GM12872 (cell line): ENCODE data around the gene SLC35B3.

ENCODE experiments used
- TF ChIP-seq, protein P1 (sequence below): IDR thresholded peaks from 3 replicates; pipeline ENCODE4 v1.5.1; 2011; ENCODE audit warnings: low read depth, mild to moderate bottlenecking, low read length, moderate library complexity; ENCODE audit not compliant: insufficient read depth

The SLC35B3 gene

DNA sequence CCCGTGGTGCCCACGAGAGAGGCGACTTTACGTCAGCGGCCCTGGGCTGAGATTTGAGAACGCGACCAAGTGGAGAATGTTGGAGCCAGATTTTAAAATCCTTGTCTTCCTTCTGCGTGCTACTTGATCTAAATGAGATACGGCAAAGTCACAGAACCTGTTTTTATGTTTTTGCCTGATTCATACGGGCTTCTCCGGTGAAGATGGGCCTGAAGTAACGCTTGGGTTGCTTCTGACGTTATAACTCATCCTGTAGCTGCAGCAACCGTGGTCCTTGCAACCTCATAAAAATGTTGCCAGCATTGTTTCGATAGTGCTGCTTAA, 462 bp upstream of the SLC35B3 start:
- TF ChIP-seq, protein P1, sequence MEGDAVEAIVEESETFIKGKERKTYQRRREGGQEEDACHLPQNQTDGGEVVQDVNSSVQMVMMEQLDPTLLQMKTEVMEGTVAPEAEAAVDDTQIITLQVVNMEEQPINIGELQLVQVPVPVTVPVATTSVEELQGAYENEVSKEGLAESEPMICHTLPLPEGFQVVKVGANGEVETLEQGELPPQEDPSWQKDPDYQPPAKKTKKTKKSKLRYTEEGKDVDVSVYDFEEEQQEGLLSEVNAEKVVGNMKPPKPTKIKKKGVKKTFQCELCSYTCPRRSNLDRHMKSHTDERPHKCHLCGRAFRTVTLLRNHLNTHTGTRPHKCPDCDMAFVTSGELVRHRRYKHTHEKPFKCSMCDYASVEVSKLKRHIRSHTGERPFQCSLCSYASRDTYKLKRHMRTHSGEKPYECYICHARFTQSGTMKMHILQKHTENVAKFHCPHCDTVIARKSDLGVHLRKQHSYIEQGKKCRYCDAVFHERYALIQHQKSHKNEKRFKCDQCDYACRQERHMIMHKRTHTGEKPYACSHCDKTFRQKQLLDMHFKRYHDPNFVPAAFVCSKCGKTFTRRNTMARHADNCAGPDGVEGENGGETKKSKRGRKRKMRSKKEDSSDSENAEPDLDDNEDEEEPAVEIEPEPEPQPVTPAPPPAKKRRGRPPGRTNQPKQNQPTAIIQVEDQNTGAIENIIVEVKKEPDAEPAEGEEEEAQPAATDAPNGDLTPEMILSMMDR, result no peak

DNA sequence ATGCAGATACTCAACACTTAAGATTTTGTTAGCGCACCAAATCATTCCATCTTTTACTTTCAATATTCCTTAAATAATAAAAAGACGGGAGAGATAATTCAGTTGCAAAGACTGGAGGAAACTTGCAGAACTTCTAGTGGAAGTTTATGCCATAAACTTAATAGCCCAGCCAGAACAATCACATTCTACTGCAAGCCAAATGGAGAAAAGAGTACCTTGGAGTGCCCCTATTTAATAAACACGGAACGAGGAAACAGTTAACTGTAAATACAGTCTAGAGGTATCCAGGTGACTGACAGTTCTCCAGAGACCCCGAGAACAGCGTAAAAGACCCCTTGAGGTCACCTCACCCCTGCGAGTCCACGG, 635 bp downstream of the SLC35B3 start:
- TF ChIP-seq, protein P1, result no peak

DNA sequence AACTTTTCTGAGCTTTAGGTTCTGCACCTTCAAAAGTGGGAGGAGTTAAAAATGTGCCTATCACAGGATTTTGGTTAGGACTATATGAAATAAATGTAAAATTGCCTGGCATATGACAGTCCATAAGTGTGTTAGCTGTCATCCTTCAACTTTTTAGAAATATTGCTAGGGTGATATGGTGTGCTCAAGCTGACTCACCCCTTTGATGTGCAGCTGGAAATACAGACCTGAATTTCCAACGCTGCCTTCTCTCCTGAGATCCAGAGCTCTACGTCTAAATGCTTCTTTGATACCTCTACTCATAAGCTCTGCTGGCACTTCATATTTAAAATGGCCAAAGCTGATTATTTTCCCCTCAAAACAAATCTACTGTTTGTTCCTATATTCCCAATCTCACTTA, 2.7 kb downstream of the SLC35B3 start:
- TF ChIP-seq, protein P1, result no peak

DNA sequence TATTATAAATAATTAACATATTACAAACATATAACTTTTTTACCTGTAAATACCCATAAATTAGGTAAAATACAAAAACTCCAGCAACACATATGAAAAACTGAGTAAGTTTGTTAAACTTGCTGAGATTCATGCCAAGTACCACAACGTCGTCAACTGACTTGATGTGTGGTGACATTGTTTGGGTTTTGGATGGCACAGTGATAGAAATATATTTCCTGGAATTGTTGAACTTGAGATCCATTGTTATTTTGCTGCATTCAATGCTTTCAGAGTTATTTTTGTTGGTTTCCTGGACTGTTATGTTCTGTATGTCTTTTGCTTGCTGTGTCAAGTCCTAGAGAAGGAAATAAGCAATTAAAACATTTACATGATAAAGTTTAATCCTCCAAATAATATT, 5.5 kb downstream of the SLC35B3 start:
- TF ChIP-seq, protein P1, result no peak

DNA sequence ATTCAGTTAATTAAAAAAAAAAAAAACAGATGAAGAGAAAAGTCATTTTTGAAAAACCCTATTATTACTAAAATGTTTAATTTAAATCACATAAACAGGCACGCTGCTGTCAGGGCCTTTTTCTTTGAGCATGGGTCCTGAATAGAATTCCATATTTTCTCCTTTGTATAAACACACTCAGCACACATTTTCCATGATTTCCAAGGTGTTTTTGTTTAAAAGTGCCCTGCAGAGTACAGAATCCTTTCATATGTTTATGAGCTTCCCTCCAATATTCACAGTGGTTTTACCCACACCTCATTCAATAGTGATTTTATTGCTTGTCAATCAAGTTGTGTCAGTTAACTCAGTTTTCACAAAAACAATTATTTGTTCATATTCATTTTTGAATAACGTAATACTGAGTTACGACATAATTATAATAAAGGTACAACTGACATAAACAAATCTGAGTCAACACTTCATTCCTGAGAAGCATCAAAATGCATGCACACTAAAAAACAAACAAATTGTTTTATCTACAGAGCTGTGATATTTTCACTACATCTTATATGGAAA, 15.2 kb downstream of the SLC35B3 start:
- TF ChIP-seq, protein P1, result no peak

DNA sequence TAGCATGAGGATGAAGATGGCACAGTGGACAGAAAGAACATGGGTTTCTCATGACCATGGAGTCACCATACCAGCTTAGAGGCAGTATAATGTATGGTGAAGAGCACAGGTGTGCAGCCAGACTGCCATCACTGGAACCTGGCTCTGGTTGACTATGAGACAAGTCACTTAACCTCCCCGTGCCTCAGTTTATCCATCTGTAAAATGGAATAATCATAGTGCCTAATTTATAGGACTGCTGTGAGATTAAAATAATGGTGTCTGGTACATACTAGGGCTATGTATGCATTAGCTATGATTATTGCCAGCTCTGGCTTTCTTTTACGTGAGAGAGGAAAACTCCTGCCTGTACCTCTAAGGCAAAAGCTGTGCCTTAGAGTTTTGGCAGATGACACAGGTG, 19.4 kb downstream of the SLC35B3 start:
- TF ChIP-seq, protein P1, result no peak

DNA sequence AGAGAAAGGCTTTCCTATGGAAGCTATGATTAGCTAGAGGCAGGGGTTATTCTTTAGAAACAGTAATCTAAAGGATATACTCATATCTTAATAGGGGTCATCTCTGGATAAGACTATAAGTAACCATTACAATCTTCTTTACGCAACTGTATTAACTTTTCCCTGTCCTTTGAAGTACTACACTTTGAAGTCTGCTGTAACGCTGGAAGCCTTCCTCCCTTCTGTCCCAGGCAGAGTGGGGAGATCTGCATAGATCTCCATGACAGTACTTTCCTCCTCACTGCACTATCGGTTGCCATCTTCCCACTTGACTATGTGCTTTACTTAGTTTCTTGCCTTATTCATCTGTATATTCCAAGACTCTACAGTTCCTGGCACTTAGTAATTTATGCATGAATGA, 20.1 kb downstream of the SLC35B3 start:
- TF ChIP-seq, protein P1, result no peak

DNA sequence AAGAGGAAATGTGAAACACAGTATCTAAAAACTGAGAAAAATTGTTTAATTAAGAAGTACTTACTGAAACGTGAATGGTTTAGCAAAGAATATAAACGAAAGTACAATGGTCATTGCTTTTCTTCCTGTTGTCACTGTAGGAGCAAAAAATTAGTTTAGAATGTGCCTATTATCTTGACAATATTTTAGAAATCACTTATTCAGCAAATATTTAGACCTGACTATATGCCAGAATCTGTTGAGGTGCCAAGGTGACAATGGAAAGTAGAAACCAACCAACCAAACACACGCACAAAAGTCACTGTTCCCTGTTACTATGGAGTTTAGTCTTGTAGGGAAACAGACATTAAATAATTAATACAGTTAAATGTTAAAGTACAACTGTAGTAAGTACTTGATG, 20.5 kb downstream of the SLC35B3 start:
- TF ChIP-seq, protein P1, result no peak
